Epithelial cell of esophagus (primary cell): Measurements from ENCODE around the gene APBA1.
A peak's percentile ranks its signal among the peaks of the same experiment; 100 is the strongest.
"Not testable (repeated sequence)": the region's sequence is repeated elsewhere in the genome, so short reads cannot be mapped to it uniquely, and the experiment has no call there.

Experiments
- DNase-seq: peaks from one replicate; pipeline ENCODE4 v3.0.0; 2010; ENCODE audit warnings: low read depth
- H3K4me3 ChIP-seq: 2 replicates; pipeline ENCODE4 v1.5.1; 2011; ENCODE audit warnings: mild to moderate bottlenecking, low read length, control low read depth
- CTCF ChIP-seq: IDR thresholded peaks from 2 replicates; pipeline ENCODE4 v1.5.1; 2011; ENCODE audit warnings: low read depth, mild to moderate bottlenecking, low read length, control low read depth, inconsistent platforms; ENCODE audit not compliant: insufficient read depth; ENCODE audit errors: missing control alignments

Gene APBA1

DNA sequence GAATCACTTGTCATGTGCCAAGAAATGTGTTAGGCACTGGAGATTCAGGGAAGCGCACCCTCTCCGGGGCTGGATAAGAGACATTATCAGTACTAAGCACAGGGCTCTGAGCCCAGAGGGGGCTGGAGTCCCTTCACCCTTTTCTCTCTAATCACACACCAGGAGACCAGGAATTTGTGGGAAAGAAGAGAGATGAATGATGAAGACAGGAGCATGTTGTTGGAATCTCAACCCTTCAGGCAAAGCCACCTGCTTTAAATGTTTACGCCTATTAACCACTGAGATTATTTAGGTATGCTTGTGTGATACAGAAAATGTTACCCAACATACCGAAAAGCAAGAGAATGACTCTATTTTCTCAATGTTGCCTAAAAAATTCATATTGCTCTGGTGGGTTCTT is 227.4 kb downstream of the APBA1 start:
- DNase-seq = no peak
- H3K4me3 ChIP-seq = no peak overlapping the region
- no peak for TF ChIP-seq CTCF

- peak; percentile 55 for DNase-seq
- H3K4me3 ChIP-seq = no peak overlapping the region
- TF ChIP-seq CTCF = no peak
These were observed 228.2 kb downstream of the APBA1 start for GRCh38 chr9:69444021-69444420.

DNA sequence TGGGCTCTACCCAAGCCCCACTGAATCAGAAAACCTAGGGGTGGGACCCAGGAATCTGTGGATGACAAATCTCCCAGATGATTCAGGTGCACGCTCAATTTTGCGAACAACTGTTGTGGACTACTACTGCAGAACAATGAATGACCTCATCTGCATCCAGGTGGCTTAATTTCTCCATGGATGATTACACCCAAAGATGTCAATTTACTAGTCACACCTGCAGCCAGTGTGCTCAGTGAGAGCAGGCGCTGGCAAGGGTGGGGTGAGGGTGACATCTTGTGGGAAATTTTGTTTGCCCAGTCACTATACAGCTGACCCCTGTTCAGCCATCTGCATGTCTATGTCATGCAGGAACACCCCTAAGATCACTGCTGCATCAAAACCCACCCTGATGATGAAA is 229.0 kb downstream of the APBA1 start:
- DNase-seq = peak; percentile 71
- H3K4me3 ChIP-seq = no peak overlapping the region
- no peak for TF ChIP-seq CTCF

DNA sequence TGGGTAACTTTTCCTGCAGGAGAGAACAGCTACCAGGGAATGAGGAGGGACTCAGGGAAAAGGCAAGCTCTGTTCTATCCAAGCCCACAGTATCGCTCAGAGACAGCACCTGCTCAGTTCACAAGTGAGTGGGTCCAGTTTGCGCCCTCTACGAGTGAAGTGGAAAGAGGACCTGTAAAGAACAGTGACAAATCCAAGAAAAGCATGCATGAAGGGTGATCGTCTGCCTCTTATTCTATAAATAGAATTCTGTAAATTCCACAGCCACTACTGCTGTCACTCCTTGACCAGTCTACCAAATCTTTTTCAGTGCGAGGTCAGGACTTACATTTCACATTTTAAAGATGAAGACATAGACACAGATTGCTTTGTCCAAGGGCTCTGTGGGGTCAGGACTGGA is 229.7 kb downstream of the APBA1 start:
- H3K4me3 ChIP-seq = no peak overlapping the region
- no peak for TF ChIP-seq CTCF
- DNase-seq = no peak

- not testable (repeated sequence) for DNase-seq, H3K4me3 ChIP-seq
These were observed 231.8 kb downstream of the APBA1 start for GRCh38 chr9:69440254-69440955.

- not testable (repeated sequence) for DNase-seq, H3K4me3 ChIP-seq
These were observed 232.5 kb downstream of the APBA1 start for GRCh38 chr9:69439654-69440053.

GRCh38 chr9:69433968-69434367 is 238.2 kb downstream of the APBA1 start:
- TF ChIP-seq CTCF = no peak
- H3K4me3 ChIP-seq = no peak overlapping the region
- no peak for DNase-seq

DNA sequence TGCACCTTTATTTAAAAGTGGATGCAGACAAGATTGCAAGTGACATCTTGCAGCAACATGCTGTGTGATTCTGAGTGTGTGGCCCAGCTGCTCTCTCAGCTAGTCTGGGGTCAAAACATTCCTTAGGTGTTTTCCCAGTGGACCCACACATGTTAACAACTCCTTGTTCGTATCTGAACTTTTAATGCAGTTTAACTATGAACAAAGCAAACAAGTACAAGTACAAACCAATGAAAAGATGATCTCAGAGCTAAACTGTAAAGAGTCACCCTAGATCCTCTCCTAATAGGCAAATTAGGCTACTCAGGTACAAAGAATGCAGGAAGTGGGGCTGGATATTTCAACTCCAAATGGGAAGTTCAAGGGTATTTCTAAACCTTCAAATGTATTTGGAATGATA is 238.8 kb downstream of the APBA1 start:
- H3K4me3 ChIP-seq = no peak overlapping the region
- no peak for TF ChIP-seq CTCF
- DNase-seq = peak; percentile 84
